Coronary artery (tissue), 2 donors: ENCODE results near the gene EXOSC10.
"Not testable (repeated sequence)": the region's sequence is repeated elsewhere in the genome, so short reads cannot be mapped to it uniquely, and the experiment has no call there.

Experiments
- DNase-seq: peaks from one replicate; pipeline ENCODE4 v3.0.0-alpha.2; 2017; ENCODE audit warnings: low spot score
- H3K27ac ChIP-seq, 2 donors: fragments of 200-600 bp; sonication (generic); one replicate each; pipeline ENCODE4 v1.5.1; 2016 to 2019
- H3K4me3 ChIP-seq: fragments of 200-600 bp; sonication (generic); 2 replicates; pipeline ENCODE4 v1.5.1; 2016; ENCODE audit warnings: mild to moderate bottlenecking, moderate library complexity
- TF ChIP-seq, protein P1 (sequence below): fragments of 200-600 bp; sonication (generic); IDR thresholded peaks from one replicate; pipeline ENCODE4 v1.5.1; 2019; ENCODE audit warnings: antibody characterized with exemption

Gene EXOSC10

DNA sequence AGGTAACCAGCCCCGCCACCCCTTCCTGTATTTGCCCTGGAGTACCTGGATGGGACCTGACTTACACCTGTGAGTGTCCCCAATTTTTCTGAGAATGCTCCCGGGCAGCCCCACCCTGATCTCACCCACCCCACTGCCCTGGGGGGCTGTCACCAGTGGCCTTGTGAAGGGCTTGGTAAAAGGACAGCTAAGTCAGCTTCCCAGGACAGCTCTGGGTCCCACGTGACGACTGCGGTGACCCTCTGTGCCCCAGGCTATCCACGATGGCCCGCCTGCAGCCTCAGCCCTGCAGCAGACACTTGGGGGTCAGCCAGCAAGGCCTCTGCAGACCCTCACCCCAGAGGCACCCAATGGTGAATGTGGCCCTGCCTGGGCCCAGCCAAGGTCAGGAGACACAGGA, 45.5 kb downstream of the EXOSC10 start:
- TF ChIP-seq, protein P1, sequence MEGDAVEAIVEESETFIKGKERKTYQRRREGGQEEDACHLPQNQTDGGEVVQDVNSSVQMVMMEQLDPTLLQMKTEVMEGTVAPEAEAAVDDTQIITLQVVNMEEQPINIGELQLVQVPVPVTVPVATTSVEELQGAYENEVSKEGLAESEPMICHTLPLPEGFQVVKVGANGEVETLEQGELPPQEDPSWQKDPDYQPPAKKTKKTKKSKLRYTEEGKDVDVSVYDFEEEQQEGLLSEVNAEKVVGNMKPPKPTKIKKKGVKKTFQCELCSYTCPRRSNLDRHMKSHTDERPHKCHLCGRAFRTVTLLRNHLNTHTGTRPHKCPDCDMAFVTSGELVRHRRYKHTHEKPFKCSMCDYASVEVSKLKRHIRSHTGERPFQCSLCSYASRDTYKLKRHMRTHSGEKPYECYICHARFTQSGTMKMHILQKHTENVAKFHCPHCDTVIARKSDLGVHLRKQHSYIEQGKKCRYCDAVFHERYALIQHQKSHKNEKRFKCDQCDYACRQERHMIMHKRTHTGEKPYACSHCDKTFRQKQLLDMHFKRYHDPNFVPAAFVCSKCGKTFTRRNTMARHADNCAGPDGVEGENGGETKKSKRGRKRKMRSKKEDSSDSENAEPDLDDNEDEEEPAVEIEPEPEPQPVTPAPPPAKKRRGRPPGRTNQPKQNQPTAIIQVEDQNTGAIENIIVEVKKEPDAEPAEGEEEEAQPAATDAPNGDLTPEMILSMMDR = no peak
- H3K4me3 ChIP-seq = no peak overlapping the region
- no peak for DNase-seq
- no peak overlapping the region for H3K27ac ChIP-seq

GRCh38 chr1:11053758-11054137, 45.9 kb downstream of the EXOSC10 start:
- TF ChIP-seq, protein P1 = no peak
- H3K27ac ChIP-seq = no peak overlapping the region
- DNase-seq = no peak
- no peak overlapping the region for H3K4me3 ChIP-seq

GRCh38 chr1:11052839-11053757, 46.6 kb downstream of the EXOSC10 start:
- TF ChIP-seq, protein P1 = no peak
- Histone ChIP-seq H3K27ac (no peak overlapping the region), H3K4me3 (no peak overlapping the region)
- no peak for DNase-seq

DNA sequence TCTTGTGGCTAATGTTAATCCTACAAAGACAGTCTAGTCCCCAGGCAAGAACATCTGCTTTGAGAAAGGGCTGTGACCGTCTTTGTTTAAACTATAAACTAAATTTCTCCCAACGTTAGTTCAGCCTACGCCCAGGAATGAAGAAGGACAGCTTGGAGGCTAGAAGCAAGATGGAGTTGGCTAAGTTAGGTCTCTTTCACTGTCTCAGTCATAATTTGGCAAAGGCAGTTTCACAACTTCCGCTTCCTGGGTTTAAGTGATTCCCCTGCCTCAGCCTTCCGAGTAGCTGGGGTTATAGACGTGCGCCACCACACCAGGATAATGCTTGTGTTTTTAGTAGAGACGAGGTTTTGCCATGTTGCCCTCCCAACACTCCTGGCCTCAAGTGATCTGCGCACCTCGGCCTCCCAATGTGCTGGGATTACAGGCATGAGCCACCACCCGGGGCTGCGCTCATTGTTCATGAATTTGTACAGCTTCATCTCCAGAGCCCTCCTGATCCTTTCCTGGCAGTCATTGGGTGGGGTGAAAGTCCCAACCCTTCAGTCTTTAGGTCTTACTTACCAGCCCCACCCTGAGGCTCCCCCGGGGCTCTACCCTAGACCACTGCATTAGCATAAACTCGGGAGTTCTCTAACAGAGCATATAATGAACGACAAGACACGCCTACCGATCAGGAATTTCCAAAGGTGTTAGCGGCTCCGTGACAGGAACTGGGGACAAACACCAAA, 47.7 kb downstream of the EXOSC10 start:
- H3K4me3 ChIP-seq = no peak overlapping the region
- H3K27ac ChIP-seq = no peak overlapping the region
- TF ChIP-seq, protein P1 = no peak
- no peak for DNase-seq

DNA sequence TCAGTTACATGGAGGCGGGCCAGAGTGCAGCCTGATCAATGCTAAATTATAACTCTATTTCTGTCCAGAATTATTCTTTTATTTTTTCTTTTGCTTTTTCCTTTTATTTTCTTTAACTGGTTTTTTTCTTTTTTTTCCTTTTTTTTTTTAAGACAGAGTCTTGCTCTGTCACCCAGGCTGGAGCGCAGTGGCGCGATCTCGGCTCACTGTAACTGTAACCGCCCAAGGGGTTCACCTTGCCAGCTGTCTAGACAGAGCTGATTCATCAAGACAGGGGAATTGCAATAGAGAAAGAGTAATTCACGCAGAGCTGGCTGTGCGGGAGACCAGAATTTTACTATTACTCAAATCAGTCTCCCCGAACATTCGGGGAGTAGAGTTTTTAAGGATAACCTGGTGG, 48.5 kb downstream of the EXOSC10 start:
- H3K27ac ChIP-seq, DNase-seq, H3K4me3 ChIP-seq: not testable (repeated sequence)

DNA sequence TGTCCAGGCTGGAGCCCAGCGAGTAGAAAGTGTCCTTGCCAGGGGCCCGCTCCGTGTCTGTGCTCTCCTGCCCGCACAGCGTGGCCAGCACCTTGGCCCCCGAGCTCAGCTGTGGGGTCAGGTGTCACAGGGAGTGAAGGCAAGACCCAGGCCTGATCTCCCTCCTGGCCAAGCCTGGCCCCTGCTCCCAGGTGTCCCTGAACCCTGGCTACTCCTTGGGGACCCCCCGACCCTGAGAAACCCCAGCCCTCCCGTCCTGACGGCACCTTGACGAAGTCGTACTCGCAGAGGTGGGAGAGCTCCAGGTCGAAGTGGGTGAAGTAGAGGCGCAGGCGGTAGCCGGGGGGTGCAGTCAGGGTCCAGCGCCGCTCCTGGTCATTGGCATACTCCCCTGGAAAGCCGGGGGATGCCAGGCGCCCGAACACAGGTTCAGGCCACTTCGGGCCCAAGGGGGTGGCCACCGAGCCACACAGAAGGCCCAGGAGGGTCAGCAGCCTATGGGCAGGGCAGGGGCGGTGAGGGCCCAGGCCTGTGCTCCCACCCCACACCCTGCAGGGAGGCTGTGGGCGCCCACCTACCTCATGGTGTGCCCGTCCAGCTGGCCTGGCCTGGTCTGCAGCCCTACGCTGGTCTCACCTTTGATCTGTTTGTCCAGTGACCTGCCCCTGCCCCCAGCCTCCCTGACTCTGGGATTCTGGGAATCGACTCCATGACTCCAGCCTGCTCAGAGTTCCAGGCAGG, 52.9 kb downstream of the EXOSC10 start, which contains the start of gene MASP2:
TSS of gene MASP2 (minus strand) at position 615 of the 741 bp plus-strand sequence. CDS start at position 583, 32 bp downstream.
- TF ChIP-seq, protein P1 = no peak
- H3K4me3 ChIP-seq = no peak within 1 kb of the TSS

GRCh38 chr1:11046270-11046566, 53.5 kb downstream of the EXOSC10 start:
- no peak for DNase-seq
- TF ChIP-seq, protein P1 = no peak
- Histone ChIP-seq H3K4me3 (no peak overlapping the region), H3K27ac (no peak overlapping the region)

More for the DNA sequence above, 52.9 kb downstream of the EXOSC10 start, which contains the start of gene MASP2:
- no peak for DNase-seq
- H3K27ac ChIP-seq = no peak within 1 kb of the TSS
